Naive thymus-derived CD8-positive, alpha-beta T cell (primary cell): ENCODE measurements around the gene GDPD4. TPM values are rescaled to one million over a fixed set of nuclear protein-coding genes. Genes with fewer than 3 reads are reported as not detected.
A peak's percentile ranks its signal among the peaks of the same experiment; 100 is the strongest.

Experiments used
- ATAC-seq, 2 donors: fragments of 150-1000 bp; cut with Tn5 transposase in 1 of 2; sonication (Bioruptor Pico), chemical (Tn5 transposase) in 1 of 2; 1 replicate in 1 of 2; 2 replicates in 1 of 2; pipeline ENCODE4 v1.10.0; 2021; ENCODE audit warnings: mild to moderate bottlenecking in 2 of 2, moderate library complexity in 2 of 2
- POLR2A ChIA-PET: fragments of 350-600 bp; sonication (Branson Sonifier 250); formaldehyde crosslinking; loops from one replicate; lab custom pipeline; 2021; ENCODE audit warnings: antibody characterized with exemption; lab: Charles Lee
- DNase-seq, 10 donors: peaks; one replicate each; pipeline versions ENCODE4 v3.0.0 to v3.0.0-alpha.2; 2020 to 2022
- H3K27ac Mint-ChIP-seq, 10 donors: one replicate each; pipeline ENCODE4 v1.8.0; 2020 to 2022; ENCODE audit warnings: mild to moderate bottlenecking in 10 of 10, mixed read lengths in 10 of 10, moderate library complexity in 4 of 10, inconsistent platforms in 1 of 10
- H3K27me3 Mint-ChIP-seq, 5 donors: one replicate each; pipeline ENCODE4 v1.8.0; 2021 to 2022; ENCODE audit warnings: mixed read lengths in 5 of 5
- H3K36me3 Mint-ChIP-seq, 3 donors: one replicate each; pipeline ENCODE4 v1.8.0; 2020 to 2022; ENCODE audit warnings: mixed read lengths in 3 of 3, mild to moderate bottlenecking in 2 of 3, inconsistent platforms in 1 of 3
- H3K4me1 Mint-ChIP-seq, 4 donors: one replicate each; pipeline ENCODE4 v1.8.0; 2021 to 2022; ENCODE audit warnings: mixed read lengths in 4 of 4
- H3K4me3 Mint-ChIP-seq, 10 donors: one replicate each; pipeline ENCODE4 v1.8.0; 2020 to 2022; ENCODE audit warnings: mild to moderate bottlenecking in 10 of 10, mixed read lengths in 10 of 10, moderate library complexity in 6 of 10, inconsistent platforms in 1 of 10
- H3K9me3 Mint-ChIP-seq, 9 donors: one replicate each; pipeline ENCODE4 v1.8.0; 2020 to 2022; ENCODE audit warnings: mixed read lengths in 9 of 9, mild to moderate bottlenecking in 3 of 9, inconsistent platforms in 1 of 9, moderate library complexity in 1 of 9
- polyA plus RNA-seq, 3 donors: library from polyadenylated mRNA; unstranded; fragments of 300-500 nt; fragmentation: Illumina TruSeq; gene quantifications; one replicate each; pipeline ENCODE4 v1.2.3, GENCODE V29; 2021
- total RNA-seq, 8 experiments: library from RNA in 2 of 8; stranded (reverse) in 2 of 8; gene quantifications; one replicate each; pipeline ENCODE4 v1.2.3 and lab custom pipeline; 2021 to 2026

The GDPD4 gene
- total and polyA plus RNA-seq, 5 experiments from 2014 or later, result not detected

DNA sequence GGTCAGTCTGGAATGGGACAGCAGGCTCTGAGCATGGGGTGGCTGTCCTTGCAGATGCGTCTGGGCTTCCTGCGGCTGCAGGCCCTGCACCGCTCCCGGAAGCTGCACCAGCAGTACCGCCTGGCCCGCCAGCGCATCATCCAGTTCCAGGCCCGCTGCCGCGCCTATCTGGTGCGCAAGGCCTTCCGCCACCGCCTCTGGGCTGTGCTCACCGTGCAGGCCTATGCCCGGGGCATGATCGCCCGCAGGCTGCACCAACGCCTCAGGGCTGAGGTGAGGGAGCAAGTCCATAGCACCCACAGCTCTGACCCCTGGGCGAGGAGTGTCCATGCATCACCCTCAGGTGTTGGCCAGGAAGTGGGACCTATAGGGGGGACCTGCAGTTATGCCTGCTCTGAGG, 121.8 kb downstream of the GDPD4 start:
- DNase-seq, result no peak
- ATAC-seq, result no peak
- H3K4me1 Mint-ChIP-seq, result peaks cover 0 to 7% (median 2%) of the 10 kb centered on the region in 4 donors
- peaks cover 0 to 3% (median 0%) of the 10 kb centered on the region in 9 donors for H3K9me3 Mint-ChIP-seq
- no peak overlapping the region for H3K4me3 Mint-ChIP-seq
- no peaks in the 10 kb centered on the region for H3K27me3 Mint-ChIP-seq
- H3K27ac Mint-ChIP-seq, result no peak overlapping the region
- POLR2A ChIA-PET, result no interaction called here
- H3K36me3 Mint-ChIP-seq, result no peaks in the 10 kb centered on the region

DNA sequence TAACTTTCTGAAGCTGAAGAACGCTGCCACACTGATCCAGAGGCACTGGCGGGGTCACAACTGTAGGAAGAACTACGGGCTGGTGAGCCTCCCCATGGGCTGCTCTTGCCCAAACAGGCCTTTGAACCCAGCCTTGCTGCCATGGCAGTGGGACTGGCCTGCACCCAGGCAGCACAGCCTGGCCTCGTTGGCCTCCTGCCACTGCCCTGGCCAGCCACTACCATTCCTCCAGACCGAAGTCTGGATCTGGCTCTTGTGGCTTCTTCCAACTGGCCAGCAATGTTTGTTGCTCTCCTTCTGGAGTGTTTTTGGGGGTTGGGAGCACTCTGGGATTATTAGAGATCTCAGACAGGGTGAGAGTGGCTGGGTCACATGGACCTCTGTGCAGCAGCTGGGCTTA, 122.4 kb downstream of the GDPD4 start:
- Mint-ChIP-seq H3K36me3 (no peaks in the 10 kb centered on the region), H3K9me3 (peaks cover 0 to 3% (median 0%) of the 10 kb centered on the region in 9 donors), H3K4me1 (peaks cover 0 to 7% (median 2%) of the 10 kb centered on the region in 4 donors)

DNA sequence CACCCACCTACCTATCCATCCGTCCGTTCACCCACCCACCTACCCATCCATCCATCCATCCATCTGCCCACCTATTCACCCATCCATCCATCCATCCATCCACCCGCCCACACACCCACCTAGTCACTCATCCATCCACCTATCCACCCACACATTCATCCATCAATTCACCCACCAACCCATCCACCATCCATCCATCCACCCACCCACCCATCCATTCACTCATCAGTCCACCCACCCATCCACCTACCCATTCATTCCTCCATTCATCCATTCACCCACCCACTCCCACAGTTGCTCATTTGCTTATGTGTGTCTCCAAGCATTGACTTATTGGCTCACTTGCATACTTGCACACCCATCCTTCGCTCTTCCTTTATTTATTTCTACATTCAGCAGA, 123.3 kb downstream of the GDPD4 start:
- H3K27ac Mint-ChIP-seq, result no peak overlapping the region
- no peaks in the 10 kb centered on the region for H3K36me3 Mint-ChIP-seq
- peaks cover 0 to 7% (median 2%) of the 10 kb centered on the region in 4 donors for H3K4me1 Mint-ChIP-seq
- peaks cover 0 to 3% (median 0%) of the 10 kb centered on the region in 9 donors for H3K9me3 Mint-ChIP-seq
- no peaks in the 10 kb centered on the region for H3K27me3 Mint-ChIP-seq
- DNase-seq (no peak), ATAC-seq (no peak)
- POLR2A ChIA-PET, result no interaction called here
- H3K4me3 Mint-ChIP-seq, result no peak overlapping the region

More for the DNA sequence above, 122.4 kb downstream of the GDPD4 start:
- no peak overlapping the region for H3K4me3 Mint-ChIP-seq
- POLR2A ChIA-PET, result no interaction called here
- H3K27ac Mint-ChIP-seq, result no peak overlapping the region
- H3K27me3 Mint-ChIP-seq, result no peaks in the 10 kb centered on the region
- ATAC-seq (no peak), DNase-seq (no peak)

DNA sequence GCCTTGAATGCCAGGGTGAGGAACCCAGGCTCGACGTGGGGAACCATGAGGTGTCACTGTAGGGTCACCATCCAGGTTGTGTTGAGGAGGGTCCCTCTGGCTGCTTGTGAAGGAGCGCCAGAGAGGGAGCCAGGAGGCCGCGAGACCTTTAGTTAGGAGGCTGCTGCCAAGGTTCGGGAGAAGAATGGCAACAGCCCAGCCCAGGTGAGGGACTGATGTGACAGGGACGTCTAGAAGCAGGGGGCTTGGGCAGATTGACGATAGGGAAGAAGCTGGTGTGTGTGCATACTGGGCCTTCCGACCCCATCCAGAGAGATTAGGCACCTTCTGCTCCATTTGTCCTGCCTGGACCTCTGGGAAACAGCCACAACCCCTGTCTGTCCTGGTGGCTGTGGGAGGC, 124.5 kb downstream of the GDPD4 start:
- Mint-ChIP-seq H3K36me3 (no peaks in the 10 kb centered on the region), H3K4me1 (peaks cover 0 to 7% (median 2%) of the 10 kb centered on the region in 4 donors), H3K27me3 (no peaks in the 10 kb centered on the region), H3K9me3 (peaks cover 0 to 3% (median 0%) of the 10 kb centered on the region in 9 donors), H3K4me3 (no peak overlapping the region), H3K27ac (peak overlapping the region in 2 of 10 donors; percentile 43 to 46)
- DNase-seq (no peak), ATAC-seq (no peak)
- POLR2A ChIA-PET, result no interaction called here

DNA sequence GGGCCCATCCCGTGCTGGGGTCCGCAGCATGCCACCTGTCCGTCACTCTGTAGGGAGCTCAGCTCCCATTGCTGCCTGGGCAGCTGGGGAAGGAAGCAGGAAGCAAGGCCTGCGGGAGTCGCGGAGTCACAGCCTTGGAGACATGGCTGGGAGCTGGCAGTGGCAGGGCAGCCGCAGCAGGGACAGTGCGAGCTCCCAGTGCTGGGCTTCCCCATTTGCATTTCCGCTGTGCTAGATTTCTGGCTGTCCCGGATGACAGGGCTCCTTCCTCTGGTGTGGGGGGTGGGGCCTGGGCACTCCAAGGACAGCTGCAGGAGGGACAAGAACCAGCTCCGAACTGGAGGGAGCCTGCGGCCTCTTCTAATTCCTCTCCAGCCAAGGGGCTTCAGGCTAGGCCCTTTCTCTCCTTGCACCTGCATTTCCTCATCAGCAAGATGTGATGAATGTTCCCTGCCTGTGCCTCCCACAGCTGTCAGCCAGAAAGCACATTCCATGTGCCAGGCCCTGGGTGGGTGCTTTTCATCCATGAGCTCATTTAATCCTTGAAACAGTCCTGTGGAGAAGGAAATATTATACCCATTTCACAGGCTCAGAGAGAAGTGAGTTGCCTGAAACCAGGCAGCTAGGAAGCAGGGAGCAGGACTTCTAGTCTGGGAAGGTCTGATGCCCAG, 125.5 kb downstream of the GDPD4 start:
- Mint-ChIP-seq H3K4me3 (no peak overlapping the region), H3K9me3 (peaks cover 0 to 3% (median 0%) of the 10 kb centered on the region in 9 donors), H3K27me3 (no peaks in the 10 kb centered on the region), H3K36me3 (no peaks in the 10 kb centered on the region), H3K4me1 (peaks cover 0 to 7% (median 2%) of the 10 kb centered on the region in 4 donors), H3K27ac (peak overlapping the region in 1 of 10 donors; percentile 46)
- DNase-seq (no peak), ATAC-seq (no peak)
- POLR2A ChIA-PET, result no interaction called here

DNA sequence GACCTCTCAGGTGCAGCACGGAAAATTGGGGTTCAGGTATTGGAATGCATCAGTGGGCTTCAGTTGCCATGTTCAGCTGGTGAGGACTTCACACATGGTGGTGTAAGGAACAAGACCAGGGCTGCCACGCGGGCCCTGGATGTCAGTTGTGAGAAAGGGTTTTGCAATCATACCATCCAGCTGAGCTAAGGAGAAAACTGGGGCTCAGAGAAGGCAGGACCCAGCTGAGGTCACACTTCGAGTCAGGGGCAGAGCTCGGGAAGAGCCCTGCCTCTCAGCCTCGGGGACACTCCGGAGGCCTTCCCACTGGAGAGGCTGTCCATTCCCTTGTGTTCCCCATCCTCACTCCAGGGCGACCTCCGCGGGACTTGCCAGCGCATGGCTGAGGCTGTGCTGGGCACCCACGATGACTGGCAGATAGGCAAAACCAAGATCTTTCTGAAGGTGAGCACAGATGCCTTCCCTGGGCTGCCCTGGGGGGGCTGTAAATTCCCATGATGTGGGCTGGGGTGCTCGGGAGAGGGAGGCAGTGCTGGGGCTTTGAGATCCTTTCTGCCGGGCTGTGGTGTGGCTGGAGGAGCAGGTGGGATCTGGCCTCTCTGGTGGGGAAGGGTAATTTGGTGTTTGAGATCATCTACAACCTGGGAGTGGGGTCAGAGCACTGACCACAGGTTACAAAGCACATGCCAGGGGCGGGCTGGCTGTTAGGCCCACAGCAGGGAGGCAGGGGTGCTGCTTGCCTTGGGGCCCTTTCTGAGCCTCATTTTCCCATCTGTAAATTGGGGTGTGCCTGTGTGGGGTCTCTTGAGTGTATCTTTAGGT, 126.3 kb downstream of the GDPD4 start:
- no peak for ATAC-seq
- Mint-ChIP-seq H3K4me3 (no peak overlapping the region), H3K27ac (peak overlapping the region in 1 of 10 donors; percentile 72), H3K27me3 (no peaks in the 10 kb centered on the region), H3K9me3 (peaks cover 0 to 3% (median 0%) of the 10 kb centered on the region in 9 donors), H3K36me3 (no peaks in the 10 kb centered on the region), H3K4me1 (peaks cover 0 to 7% (median 2%) of the 10 kb centered on the region in 4 donors)
- POLR2A ChIA-PET, result no interaction called here
- no peak for DNase-seq

DNA sequence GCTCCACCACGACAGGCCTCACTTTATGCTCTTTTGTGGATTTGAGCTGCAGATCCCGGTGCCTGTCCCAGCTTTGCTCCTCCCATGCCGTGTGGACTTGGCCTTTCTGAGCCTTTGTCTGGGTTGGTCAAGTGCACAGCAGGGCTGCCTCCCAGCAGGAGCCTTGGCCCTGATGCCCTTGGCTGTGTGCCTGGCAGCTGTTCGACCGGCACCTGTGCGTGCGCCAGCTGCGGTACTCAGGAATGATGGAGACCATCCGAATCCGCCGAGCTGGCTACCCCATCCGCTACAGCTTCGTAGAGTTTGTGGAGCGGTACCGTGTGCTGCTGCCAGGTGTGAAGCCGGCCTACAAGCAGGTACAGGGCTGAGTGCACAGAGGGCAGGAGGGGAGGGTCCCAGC, 126.9 kb downstream of the GDPD4 start:
- no peak overlapping the region for H3K27ac Mint-ChIP-seq
- POLR2A ChIA-PET, result no interaction called here
- H3K4me3 Mint-ChIP-seq, result no peak overlapping the region
- DNase-seq, result no peak
- ATAC-seq, result no peak
- H3K36me3 Mint-ChIP-seq, result no peaks in the 10 kb centered on the region
- peaks cover 0 to 7% (median 2%) of the 10 kb centered on the region in 4 donors for H3K4me1 Mint-ChIP-seq
- no peaks in the 10 kb centered on the region for H3K27me3 Mint-ChIP-seq
- H3K9me3 Mint-ChIP-seq, result peaks cover 0 to 3% (median 0%) of the 10 kb centered on the region in 9 donors

DNA sequence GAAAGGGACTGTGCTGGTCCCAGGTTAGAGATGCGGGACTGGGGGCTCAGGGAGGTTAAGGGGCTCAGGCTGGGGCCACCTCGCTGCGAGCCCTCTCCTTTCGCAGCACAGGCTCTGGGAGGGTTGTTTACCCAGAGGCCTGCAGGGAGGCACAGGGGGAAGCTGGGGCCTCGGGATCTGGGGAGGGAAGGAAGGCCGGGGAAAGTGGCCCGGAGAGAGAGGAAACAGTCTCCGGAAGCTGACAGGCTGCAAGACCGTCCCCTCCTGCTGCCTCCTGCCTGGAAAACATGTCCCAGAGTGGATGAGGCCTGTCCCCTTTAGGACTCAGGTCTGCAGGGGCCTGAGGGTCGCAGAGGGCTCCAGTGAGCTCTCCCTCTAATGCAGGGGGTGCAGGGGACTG, 128.0 kb downstream of the GDPD4 start:
- ATAC-seq, result no peak
- Mint-ChIP-seq H3K27ac (peak overlapping the region in 1 of 10 donors; percentile 60), H3K4me1 (peaks cover 0 to 7% (median 2%) of the 10 kb centered on the region in 4 donors), H3K9me3 (peaks cover 0 to 2% (median 0%) of the 10 kb centered on the region in 9 donors), H3K27me3 (no peaks in the 10 kb centered on the region), H3K36me3 (no peaks in the 10 kb centered on the region), H3K4me3 (no peak overlapping the region)
- DNase-seq, result no peak
- POLR2A ChIA-PET, result no interaction called here

DNA sequence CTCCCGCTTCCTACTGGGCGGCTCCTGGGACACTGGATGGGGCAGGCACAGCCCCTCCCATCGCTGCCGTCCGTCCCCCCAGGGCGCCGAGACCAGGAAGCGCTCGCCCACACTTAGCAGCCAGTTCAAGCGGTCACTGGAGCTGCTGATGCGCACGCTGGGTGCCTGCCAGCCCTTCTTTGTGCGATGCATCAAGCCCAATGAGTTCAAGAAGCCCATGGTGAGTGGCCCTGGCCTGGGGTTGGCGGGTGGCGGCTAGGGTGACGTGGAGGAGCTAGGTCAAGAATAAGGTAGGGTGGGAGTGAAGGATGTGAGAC, 128.9 kb downstream of the GDPD4 start:
- ATAC-seq (no peak), DNase-seq (no peak)
- Mint-ChIP-seq H3K4me3 (no peak overlapping the region), H3K4me1 (peaks cover 0 to 7% (median 3%) of the 10 kb centered on the region in 4 donors), H3K27ac (no peak overlapping the region), H3K36me3 (no peaks in the 10 kb centered on the region), H3K27me3 (no peaks in the 10 kb centered on the region), H3K9me3 (no peaks in the 10 kb centered on the region)
- POLR2A ChIA-PET, result no interaction called here

DNA sequence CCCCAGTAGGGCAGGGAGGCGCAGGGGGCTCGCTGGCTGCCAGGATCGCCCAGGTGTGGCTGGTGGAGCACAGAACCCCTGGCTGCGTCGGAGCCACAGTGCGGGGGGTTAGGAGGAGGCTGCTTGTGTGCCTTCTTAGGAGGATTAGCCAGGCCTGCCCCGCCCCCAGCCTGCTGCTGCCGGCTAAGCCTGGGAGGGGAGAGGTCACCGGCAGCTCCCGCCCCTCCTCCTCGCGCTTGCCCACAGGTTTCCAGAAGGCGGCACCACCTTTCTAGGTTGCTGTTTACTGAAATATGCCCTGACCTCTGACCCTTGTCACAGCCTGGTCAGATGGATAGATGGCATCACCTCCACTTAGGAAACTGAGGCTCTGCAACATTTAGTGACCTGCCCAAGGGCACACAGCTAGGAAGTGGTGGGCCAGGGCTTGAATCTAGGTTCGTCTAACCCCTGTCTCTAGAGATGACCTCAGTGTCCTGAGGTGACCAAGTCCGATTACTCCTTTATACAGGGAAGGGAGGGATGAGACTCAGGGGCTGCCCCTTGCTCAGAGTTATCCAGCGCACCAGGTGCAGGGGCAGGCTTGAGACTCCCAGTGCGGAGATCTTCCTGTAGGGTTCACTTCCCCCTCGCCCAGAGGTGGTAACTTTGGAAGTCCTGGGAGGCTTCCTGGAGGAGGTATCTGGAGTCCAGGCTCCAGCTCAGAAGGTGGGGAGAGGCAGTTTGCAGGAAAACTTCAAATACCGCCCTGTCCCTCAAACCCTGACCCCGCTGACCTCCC, 129.4 kb downstream of the GDPD4 start:
- POLR2A ChIA-PET, result no interaction called here
- Mint-ChIP-seq H3K4me3 (no peak overlapping the region), H3K4me1 (peaks cover 0 to 7% (median 3%) of the 10 kb centered on the region in 4 donors), H3K9me3 (no peaks in the 10 kb centered on the region), H3K27ac (no peak overlapping the region), H3K27me3 (no peaks in the 10 kb centered on the region), H3K36me3 (no peaks in the 10 kb centered on the region)
- no peak for DNase-seq
- no peak for ATAC-seq

DNA sequence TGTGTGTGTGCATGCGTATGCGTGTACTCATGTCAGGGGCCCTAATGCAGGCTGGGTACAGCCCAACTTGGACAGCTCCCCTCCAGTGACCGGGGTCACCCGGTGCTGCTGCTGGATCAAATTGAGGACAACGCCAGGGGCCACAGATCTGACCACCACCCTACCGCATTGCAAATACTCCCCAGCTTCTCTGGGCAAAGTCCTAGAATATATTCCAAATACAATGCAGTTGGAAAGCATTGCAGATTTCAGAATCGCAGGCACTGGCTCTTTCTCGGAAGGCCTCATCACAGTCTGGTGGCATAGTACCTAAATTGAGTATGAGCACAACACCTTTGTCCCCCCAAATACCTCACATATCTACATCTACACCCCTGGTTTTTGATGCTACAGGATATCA, 130.2 kb downstream of the GDPD4 start:
- H3K9me3 Mint-ChIP-seq, result no peaks in the 10 kb centered on the region

DNA sequence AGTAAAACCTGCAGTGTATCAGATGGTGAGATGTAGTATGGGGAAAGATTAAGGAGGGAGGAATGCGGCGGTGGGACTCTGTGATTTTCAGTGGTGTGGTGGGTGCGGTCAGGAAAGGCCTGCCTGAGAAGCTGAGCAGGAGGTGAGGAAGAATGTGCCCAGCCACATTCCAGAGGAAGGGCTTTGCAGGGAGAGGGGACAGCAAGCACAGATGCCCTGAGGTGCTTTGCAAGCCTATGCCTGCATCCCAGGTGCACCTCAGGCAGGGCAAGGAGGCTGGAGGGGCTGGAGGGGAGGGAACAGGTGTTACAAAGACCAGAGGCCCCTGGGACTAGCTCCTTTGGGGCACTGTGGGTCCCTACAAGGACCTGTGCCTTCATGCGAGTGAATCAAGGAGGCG, 131.4 kb downstream of the GDPD4 start:
- H3K27ac Mint-ChIP-seq, result no peak overlapping the region

More for the DNA sequence above, 130.2 kb downstream of the GDPD4 start:
- Mint-ChIP-seq H3K36me3 (no peaks in the 10 kb centered on the region), H3K27ac (peak overlapping the region in 1 of 10 donors; percentile 34), H3K4me1 (peaks cover 0 to 7% (median 2%) of the 10 kb centered on the region in 4 donors), H3K4me3 (no peak overlapping the region), H3K27me3 (peaks cover 0 to under 1% (median 0%) of the 10 kb centered on the region in 5 donors)
- ATAC-seq (no peak), DNase-seq (no peak)
- POLR2A ChIA-PET, result no interaction called here

More for the DNA sequence above, 131.4 kb downstream of the GDPD4 start:
- ATAC-seq (no peak), DNase-seq (no peak)
- Mint-ChIP-seq H3K27me3 (peaks cover 0 to 1% (median 0%) of the 10 kb centered on the region in 5 donors), H3K9me3 (no peaks in the 10 kb centered on the region), H3K4me3 (no peak overlapping the region), H3K4me1 (peaks cover 0 to 2% (median 0%) of the 10 kb centered on the region in 4 donors), H3K36me3 (no peaks in the 10 kb centered on the region)
- POLR2A ChIA-PET, result no interaction called here
